ENCODE measurements around the gene ZNF341. TPM values are rescaled to one million over a fixed set of nuclear protein-coding genes. Genes with fewer than 3 reads are reported as not detected.
"Not testable (repeated sequence)": the region's sequence is repeated elsewhere in the genome, so short reads cannot be mapped to it uniquely, and the experiment has no call there.

Gene ZNF341
- total RNA-seq, 1 donor from 2014 or later: 1.3 TPM

DNA sequence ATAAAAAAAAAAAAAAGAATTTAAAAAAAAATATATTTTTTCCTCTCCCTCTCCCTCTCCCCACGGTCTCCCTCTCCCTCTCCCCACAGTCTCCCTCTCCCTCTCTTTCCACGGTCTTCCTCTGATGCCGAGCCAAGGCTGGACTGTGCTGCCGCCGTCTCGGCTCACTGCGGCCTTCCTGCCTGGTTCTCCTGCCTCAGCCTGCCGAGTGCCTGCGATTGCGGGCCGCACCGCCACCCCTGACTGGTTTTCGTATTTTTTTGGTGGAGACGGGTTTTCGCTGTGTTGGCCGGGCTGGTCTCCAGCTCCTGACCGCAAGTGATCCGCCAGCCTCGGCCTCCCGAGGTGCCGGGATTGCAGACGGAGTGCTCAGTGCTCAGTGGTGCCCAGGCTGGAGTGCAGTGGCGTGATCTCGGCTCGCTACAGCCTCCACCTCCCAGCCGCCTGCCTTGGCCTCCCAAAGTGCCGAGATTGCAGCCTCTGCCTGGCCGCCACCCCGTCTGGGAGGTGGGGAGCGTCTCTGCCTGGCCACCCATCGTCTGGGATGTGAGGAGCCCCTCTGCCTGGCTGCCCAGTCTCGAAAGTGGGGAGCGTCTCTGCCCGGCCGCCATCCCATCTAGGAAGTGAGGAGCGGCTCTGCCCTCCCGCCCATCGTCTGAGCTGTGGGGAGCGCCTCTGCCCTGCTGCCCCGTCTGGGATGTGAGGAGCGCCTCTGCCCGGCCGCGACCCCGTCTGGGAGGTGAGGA is 30.9 kb upstream of the ZNF341 start:
- intact Hi-C loops (cut with DNase I); DNase-seq (ENCODE audit: low spot score): not testable (repeated sequence)

DNA sequence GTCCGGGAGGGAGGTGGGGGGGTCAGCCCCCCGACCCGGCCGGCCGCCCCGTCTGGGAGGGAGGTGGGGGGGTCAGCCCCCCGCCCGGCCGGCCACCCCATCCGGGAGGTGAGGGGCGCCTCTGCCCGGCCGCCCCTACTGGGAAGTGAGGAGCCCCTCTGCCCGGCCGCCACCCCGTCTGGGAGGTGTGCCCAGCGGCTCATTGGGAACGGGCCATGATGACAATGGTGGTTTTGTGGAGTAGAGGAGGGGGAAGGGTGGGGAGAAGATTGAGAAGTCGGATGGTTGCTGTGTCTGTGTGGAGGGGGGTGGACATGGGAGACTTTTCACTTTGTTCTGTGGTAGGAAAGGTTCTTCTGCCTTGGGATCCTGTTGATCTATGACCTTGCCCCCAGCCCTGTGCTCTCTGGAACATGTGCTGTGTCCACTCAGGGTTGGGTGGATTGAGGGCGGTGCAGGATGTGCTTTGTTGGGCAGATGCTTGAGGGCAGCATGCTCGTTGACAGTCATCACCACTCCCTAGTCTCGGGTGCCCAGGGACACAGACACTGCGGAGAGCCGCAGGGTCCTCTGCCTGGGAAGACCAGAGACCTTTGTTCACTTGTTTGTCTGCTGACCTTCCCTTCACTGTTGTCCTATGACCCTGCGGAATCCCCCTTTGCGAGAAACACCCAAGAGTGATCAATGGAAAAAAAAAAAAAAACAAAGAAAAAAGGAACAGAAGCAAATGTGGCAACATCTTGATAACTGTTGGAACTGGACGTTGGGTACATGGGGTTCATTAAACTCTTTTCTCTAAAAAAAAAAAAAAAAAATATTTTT is 30.0 kb upstream of the ZNF341 start:
- no peak for DNase-seq (ENCODE audit: low spot score)
- intact Hi-C loops (cut with DNase I): no loop called here

DNA sequence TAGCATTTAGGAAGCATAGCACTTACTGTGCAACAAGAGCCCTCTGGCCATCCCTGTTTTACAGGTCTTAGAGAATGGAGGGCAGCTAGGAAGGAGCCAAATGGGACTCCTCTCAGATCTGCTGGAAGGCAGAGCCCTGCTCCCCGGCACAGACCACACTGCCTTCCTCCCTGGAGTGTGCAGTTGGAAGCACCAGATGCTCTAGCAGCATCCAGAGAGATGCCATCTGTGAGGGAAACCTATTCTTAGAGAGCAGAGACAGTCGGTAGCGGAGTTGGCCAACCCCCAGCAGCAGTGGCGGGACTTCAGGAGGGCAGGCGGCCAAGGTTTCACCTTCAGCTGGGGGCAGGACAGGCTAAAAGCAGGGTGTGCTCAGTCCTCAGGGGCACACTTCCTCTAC is 28.9 kb upstream of the ZNF341 start:
- intact Hi-C loops (cut with DNase I): no loop called here
- peak; percentile 82 for DNase-seq (ENCODE audit: low spot score)

DNA sequence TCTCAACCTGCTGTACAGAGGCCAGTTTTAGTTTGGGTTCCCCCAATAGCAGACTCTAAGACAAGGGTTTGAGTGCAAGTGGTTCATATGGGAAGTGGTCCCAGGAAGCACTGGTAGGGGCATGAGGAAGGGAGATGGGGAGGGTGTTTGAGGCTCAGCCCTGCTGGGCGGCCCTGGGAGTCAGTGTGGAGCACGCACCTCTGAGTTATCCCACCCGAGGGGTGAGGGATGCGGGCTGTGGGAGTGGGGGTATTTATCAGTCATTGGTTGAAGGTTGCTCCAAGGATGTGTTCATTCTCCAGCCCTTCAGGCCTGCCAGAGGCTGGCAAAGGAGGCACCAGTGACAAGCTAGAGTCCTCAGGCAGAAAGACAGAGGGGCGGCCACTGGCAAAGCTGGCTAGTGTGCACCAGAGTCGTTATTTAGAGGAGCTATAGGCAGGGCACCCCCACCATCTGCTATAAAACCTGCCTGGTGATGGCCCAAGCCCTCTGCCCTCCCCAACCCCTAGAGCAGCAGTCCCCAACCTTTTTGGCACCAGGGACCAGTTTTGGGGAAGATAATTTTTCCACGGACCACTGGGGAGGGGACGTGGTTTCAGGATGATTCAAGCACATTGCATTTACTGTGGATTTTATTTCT is 28.2 kb upstream of the ZNF341 start:
- DNase-seq (ENCODE audit: low spot score): no peak
- intact Hi-C loops (cut with DNase I): no loop called here

DNA sequence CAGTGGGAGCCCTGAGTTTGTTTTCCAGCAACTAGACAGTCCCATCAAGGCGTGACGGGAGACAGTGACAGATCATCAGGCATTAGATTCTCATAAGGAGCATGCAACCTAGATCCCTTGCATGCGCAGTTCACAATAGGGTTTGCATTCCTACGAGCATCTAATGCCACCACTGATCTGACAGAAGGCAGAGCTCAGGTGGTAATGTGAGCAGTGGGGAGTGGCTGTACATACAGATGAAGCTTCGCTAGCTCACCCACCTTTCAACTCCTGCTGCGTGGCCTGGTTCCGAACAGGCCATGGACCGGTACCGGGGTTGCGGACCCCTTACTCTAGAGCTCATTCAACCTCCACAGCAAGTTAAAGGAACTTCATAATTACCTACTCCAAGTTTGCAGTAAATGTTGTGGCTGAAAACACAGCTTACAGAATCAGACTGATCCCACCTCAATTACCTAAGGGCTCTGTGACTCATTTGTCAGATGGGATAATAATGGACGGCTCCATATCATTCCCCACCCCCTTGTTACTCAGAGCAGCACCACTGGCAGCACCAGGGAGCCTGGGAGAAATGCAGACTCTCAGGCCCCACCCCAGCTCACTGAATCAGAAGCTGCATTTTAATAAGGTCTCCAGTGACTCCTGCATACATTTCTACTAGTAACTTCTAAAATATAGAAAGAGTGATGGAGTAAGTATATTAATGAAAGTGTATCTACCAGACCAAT is 27.4 kb upstream of the ZNF341 start:
- no peak for DNase-seq (ENCODE audit: low spot score)
- intact Hi-C loops (cut with DNase I): no loop called here

DNA sequence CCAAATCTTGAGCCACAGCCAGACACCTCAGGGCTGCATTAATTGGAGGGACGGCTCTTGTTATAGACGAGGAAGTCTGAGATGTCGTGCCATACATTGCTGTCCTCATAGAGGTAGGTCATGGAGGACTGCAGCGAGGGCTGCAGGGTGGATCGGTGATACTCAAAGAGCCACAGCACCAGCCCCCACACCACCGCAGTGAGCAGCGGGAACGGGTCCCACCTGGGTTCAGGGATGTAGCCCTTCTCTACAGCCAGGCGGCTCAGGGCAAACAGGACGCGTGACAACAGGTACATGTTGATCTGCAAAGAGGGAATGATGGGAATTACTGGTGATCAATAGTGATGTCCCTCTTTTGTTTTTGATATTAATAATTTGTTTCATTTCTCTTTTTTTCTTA is 24.1 kb upstream of the ZNF341 start:
- no peak for DNase-seq (ENCODE audit: low spot score)
- intact Hi-C loops (cut with DNase I): no loop called here

DNA sequence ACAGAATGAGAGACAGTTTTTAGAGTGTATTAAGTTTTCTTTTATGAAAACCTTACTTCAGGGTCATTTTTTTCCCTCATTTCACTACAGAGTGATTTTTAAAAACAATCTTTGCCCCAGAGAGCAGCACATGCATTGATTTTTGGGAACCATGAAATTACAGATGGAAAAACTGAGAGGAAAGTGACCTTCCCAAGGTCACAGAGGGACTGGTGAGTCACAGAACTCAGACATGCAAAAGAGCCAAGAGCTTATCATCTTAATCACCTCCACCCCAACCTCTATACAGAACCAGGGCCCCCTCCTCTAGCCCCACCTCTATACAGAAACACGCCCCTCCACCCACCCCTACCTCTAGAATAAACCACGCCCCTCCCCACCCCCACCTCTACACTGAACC is 22.4 kb upstream of the ZNF341 start:
- no peak for DNase-seq (ENCODE audit: low spot score)
- intact Hi-C loops (cut with DNase I): no loop called here

DNA sequence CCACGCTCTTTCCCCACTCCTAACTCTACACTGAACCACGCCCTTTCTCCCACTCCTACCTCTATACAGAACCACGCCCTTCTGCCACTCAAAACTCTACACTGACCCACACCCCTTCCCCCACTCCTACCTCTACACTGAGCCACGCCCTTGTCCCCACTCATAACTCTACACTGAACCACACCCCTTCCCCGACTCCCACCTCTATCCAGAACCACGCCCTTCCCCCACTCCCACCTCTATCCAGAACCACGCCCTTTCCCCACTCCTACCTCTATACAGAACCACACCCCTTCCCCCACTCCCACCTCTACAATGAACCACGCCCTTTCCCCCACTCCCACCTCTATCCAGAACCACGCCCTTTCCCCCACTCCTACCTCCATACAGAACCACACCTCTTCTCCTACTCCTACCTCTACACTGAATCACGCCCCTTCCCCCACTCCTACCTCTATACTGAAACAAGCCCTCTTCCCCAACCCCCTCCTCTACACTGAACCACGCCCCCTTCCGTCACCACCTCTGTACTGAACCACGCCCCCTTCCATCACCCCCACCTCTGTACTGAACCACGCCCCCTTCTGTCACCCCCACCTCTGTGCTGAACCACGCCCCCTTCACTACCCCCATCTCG is 21.8 kb upstream of the ZNF341 start:
- DNase-seq (ENCODE audit: low spot score): no peak
- intact Hi-C loops (cut with DNase I): no loop called here

DNA sequence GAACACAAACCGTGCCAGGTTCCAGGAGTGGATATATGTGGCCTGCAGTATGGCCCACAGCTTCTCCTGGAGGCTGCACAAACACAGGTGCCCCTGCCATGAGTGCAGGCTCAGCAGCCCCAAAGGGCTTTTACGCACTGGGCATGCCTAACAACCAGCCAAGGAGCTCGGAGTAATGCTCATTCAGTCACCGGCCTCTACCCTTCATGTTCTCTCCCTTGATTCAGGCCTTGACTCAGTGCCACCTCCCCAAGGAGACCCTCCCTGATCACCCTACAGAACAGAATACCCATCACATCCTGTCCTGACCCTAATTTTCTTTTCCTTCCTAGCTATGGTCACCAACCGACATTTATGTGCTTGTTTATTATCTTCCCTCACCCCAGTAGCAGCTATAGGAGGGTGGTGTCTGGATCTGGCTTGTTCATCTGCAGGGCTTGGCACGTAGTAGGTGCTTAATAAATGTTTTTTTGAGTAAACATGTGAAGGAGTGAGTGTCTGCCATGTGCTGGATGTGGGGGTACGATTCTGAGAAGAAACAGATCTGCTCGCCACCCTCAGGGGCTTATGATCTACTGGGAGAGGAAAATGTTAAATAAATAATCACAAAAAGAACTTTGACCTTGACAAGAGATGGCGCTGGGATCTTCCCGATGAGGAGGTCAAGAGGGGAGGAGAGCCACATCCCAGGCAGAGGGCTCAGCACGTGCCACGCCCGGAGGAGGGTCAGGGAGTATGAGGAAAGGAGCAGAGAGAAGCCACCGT is 20.9 kb upstream of the ZNF341 start:
- no peak for DNase-seq (ENCODE audit: low spot score)
- intact Hi-C loops (cut with DNase I): no loop called here

DNA sequence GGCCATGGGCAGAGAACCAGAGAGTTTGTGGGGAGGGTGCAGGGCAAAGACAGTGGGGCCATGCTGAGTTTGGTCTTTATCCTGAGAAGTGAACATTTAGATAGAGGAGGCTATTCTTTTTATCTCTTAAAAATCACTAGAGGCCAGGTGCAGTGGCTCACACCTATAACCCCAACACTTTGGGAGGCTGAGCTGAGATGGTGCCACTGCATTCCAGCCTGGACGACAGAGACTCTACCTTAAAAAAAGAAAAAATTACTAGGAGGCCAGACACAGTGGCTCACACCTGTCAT is 20.4 kb upstream of the ZNF341 start:
- DNase-seq (ENCODE audit: low spot score): no peak
- intact Hi-C loops (cut with DNase I): no loop called here

DNA sequence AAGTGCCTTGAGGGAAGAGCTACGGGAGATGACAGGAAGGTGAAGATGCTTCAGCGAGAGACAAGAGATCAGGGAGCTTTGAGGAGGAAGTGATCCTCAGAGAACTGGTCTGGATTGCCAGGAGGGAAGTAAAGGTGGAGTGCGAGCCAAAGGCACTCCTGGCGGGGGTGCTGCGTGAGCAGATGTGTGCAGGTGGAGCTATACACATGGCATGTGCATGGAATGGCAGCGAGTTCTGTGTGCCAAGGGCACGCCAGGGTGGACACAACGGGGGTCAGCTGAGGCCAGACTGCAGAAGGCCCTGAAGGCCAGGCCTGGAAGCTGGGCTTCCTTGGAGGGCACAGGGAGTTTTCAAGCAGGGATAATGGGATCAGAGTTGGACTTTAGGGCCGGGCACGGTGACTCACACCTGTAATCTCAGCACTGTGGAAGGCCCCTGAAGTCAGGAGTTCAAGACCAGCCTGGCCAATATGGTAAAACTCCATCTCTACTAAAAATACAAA is 17.9 kb upstream of the ZNF341 start:
- no peak for DNase-seq (ENCODE audit: low spot score)
- intact Hi-C loops (cut with DNase I): no loop called here

DNA sequence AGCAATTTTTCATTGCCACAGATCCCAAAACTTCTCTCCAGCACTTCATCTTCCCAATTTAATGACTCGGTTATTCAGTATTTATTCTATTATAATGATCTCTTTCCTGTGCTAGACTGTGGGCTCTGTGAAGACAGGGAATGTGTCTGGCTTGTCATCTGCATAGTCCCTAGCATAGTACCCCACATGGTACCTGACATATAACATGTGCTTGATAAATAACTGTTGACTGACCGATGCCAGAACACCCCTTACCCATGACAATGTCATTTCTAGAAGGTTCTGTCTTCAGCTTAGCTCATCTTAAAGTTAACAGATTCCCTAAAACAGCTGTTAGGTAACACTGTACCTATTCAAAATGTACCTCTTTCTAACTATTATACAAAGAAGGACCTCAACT is 15.3 kb upstream of the ZNF341 start:
- DNase-seq (ENCODE audit: low spot score): no peak
- intact Hi-C loops (cut with DNase I): no loop called here

DNA sequence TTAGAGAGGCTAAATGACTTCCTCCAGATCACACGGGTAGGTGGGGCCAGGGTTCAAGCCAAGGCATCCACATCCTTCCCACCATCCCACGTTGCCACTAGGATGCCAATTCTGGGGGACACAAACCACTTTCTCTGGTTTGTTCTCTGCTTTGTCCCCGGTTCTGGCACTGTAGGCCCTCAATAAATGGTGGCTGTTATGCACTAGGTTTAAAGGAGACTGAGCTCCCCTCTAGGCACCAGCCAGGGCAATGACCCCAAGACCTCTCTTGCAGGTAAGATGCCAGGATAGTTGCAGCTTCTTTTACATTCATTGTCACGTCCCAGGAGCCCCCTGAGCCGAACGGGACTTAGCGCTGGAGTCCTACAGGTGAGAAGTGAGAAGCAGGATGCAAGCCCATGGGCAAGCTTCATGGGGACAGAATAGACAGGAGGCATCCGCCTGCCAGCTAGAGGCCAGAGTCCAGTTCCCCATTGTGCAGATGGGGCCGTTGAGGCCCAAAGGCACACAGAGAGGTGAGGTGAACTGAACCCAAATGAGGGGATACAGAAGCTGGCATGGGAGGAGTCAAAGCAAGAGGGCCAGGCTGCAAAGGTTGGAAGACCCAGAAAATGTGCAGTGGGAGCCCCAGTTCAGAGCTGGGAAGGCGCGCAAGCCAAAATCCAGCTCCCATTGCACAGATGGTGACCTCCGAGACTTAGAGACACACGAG is 12.4 kb upstream of the ZNF341 start:
- intact Hi-C loops (cut with DNase I): no loop called here
- no peak for DNase-seq (ENCODE audit: low spot score)

DNA sequence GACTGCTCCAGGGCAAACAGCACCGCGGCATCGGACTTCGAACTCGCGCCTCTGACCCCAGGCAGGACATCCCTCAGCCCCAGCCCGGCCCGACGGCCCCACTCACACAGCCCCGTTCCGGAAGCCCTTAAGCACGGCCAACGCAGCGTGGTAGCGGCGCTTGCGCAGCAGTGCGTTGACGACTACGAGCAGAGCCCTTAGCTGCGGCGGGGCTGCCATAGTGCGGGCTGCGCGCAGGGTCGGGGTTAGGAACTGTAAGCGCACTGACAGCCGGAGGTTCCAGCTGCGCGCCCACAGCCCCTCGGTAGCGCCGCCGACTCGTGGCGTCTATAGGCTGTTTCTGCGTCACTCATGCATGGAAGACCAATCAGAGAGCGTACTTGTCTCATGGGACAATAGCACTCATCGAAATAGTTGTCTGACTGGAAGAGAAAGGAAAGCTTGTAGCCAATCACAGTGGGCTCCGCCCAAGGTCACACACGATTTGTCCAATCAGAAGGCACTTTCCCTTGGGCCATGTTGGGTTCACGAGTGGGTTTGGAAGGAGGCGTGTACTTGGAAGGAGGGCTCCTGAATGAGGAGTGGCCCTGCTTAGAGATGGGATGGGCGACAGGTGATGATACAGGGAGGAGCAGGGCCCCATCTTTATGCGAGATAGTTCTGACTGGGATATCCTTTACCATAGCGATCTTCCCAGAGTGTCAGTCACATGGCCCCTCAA is 11.6 kb upstream of the ZNF341 start, which contains the start of gene PXMP4:
Gene PXMP4, minus strand, starts transcription at position 322 of the 721 bp plus-strand sequence. Its CDS starts 103 bp downstream, at position 219.
- intact Hi-C loops (cut with DNase I): no loop called here
- peak; percentile 95 for DNase-seq (ENCODE audit: low spot score)

DNA sequence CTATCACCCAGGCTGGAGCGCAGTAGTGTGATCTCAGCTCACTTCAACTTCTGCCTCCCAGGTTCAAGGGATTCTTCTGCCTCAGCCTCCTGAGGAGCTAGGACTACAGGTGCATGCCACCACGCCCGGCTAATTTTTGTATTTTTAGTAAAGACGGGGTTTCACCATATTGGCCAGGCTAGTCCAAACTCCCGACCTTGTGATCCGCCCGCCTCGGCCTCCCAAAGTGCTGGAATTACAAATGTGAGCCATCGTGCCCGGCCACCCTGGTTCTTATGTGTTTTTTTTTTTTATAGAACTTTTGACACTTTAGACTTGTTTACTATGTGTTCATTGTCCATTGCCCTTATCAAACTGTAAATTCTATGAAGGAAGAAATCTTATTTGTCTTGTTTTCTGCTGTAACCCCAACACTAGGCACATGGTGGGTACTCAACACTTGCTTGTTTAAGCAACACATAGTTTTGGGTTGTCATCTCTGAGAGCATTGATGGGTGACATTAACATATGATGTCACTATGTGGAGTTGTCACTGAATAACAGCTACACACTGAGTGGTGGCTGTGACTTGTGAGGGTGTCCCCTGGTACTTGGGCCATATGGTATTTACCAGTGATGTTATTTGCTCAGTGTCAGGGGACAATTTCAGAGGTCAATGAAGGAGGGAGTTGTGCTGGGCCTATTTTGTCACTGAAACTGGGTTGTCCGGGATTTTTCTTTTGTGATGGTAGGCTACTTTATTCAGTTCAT is 10.2 kb upstream of the ZNF341 start:
- intact Hi-C loops (cut with DNase I): no loop called here
- DNase-seq (ENCODE audit: low spot score): no peak

DNA sequence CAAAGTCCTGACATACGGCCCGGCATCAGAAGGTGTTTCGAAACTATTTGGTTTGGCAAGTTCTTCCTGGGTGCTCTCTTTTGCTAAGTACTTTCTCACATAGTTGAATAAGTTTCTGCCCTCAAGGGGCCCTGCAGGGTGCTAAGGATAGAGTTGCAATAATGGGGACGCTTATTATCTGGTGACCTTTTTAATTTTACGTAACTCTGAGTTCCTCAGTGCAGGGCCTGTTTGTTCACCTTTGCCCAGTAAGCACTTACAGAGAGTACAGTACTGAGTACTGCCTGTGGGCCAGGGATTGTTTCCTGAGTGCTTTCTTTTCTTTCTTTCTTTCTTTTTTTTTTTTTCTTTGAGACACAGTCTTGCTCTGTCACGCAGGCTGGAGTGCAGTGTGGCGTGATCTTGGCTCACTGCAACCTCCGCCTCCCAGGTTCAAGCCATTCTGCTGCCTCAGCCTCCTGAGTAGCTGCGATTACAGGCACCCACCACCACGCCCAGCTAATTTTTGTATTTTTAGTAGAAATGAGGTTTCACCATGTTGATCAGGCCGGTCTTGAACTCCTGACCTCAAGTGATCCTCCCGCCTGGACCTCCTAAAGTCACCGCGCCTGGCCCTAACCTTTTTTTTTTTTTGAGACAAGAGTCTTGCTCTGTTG is 7.2 kb upstream of the ZNF341 start:
- no peak for DNase-seq (ENCODE audit: low spot score)
- intact Hi-C loops (cut with DNase I): no loop called here

All from cardiac septum (tissue), 1 donor.